HCT116 (cell line): ENCODE measurements around the gene ORAI1. TPM values are rescaled to one million over a fixed set of nuclear protein-coding genes. Genes with fewer than 3 reads are reported as not detected.
A peak's percentile ranks its signal among the peaks of the same experiment; 100 is the strongest.

Source experiments
- ATAC-seq: fragments of 200-7000 bp; cut with Tn5 transposase; 2 replicates; pipeline ENCODE4 v1.9.1; 2020; ENCODE audit warnings: mild to moderate bottlenecking, moderate library complexity
- Bru-seq: library from RNA; stranded (reverse); fragments of 400-500 nt; gene quantifications from one replicate; lab custom pipeline; 2021; lab: Mats Ljungman, UMichigan
- BruChase-seq, 2 experiments: library from RNA; stranded (reverse); fragments of 400-500 nt; gene quantifications; one replicate each; lab custom pipeline; 2021; lab: Mats Ljungman, UMichigan
- BruUV-seq: library from RNA; stranded (reverse); fragments of 400-500 nt; replicated peaks from 2 replicates; lab custom pipeline; 2021; lab: Mats Ljungman, UMichigan
- CTCF ChIA-PET: fragments of 300-600 bp; sonication (Branson Sonifier 250); formaldehyde crosslinking; loops from one replicate; lab custom pipeline; 2021; ENCODE audit warnings: antibody characterized with exemption; lab: Charles Lee
- POLR2A ChIA-PET: fragments of 300-600, 350-600 bp; sonication (Branson Sonifier 250); formaldehyde crosslinking; loops from one replicate; lab custom pipeline; 2021; ENCODE audit warnings: antibody characterized with exemption; lab: Charles Lee
- RAD21 ChIA-PET, 2 experiments: fragments of 300-600 bp; sonication (Branson Sonifier 250); formaldehyde crosslinking; loops; one replicate each; lab custom pipeline; 2023; ENCODE audit warnings: low total read pairs in 2 of 2; ENCODE audit not compliant: uncharacterized antibody in 2 of 2, unreplicated experiment in 2 of 2, low non-redundant PET in 1 of 2; lab: Charles Lee
- DNase-seq: peaks from one replicate; pipeline ENCODE4 v3.0.0-alpha.2; 2010; ENCODE audit warnings: low read depth, low spot score
- H2AFZ ChIP-seq: fragments of 200-600 bp; shearing (Covaris generic), sonication (generic); 2 replicates; pipeline ENCODE4 v1.6.1; 2017; ENCODE audit warnings: low read depth, mixed run types, mixed read lengths, antibody characterized with exemption, low read length; ENCODE audit not compliant: poor library complexity, severe bottlenecking
- H3K27ac ChIP-seq: 2 replicates; pipeline ENCODE4 v1.5.1; 2012; ENCODE audit warnings: low read depth, low read length
- H3K27me3 ChIP-seq: fragments of 200-600 bp; sonication (generic); 2 replicates; pipeline ENCODE4 v1.6.1; 2016; ENCODE audit warnings: mixed run types, low read length, mixed read lengths; ENCODE audit not compliant: insufficient read depth
- H3K36me3 ChIP-seq, 2 experiments: fragments of 200-500 bp in 1 of 2; fragments of 200-600 bp in 1 of 2; sonication (Bioruptor generic) in 1 of 2; sonication (generic) in 1 of 2; 2 replicates each; pipeline versions ENCODE4 v1.5.1 to v1.6.1; 2014 to 2016; ENCODE audit warnings: low read length in 2 of 2, inconsistent platforms in 1 of 2, mixed read lengths in 1 of 2, mixed run types in 1 of 2; ENCODE audit not compliant: insufficient read depth in 2 of 2, control insufficient read depth in 1 of 2
- H3K4me1 ChIP-seq, 2 experiments: fragments of 200-600 bp in 1 of 2; sonication (generic) in 1 of 2; 2 replicates each; pipeline versions ENCODE4 v1.5.1 to v1.6.1; 2012 to 2017; ENCODE audit warnings: low read length in 2 of 2, inconsistent platforms in 1 of 2, mild to moderate bottlenecking in 1 of 2, mixed read lengths in 1 of 2, mixed run types in 1 of 2, moderate library complexity in 1 of 2; ENCODE audit not compliant: insufficient read depth in 2 of 2, control insufficient read depth in 1 of 2
- H3K4me2 ChIP-seq: fragments of 200-600 bp; sonication (generic); 2 replicates; pipeline ENCODE4 v1.6.1; 2017; ENCODE audit warnings: mixed run types, low read length, mixed read lengths
- H3K4me3 ChIP-seq, 2 experiments: fragments of 200-600 bp in 1 of 2; sonication (generic) in 1 of 2; replicated peaks in 1 of 2; 2 replicates each; pipeline ENCODE4 v1.5.1; 2011 to 2016; ENCODE audit warnings: low read length in 2 of 2, control low read depth in 1 of 2, low read depth in 1 of 2, mild to moderate bottlenecking in 1 of 2, mixed read lengths in 1 of 2, mixed run types in 1 of 2
- H3K79me2 ChIP-seq: fragments of 200-600 bp; sonication (generic); 2 replicates; pipeline ENCODE4 v1.6.1; 2017; ENCODE audit warnings: mild to moderate bottlenecking, mixed run types, low read length, moderate library complexity, mixed read lengths; ENCODE audit not compliant: insufficient read depth
- H3K9ac ChIP-seq: fragments of 200-600 bp; sonication (generic); 2 replicates; pipeline ENCODE4 v1.6.1; 2016; ENCODE audit warnings: low read length, mixed read lengths
- H3K9me2 ChIP-seq: fragments of 200-600 bp; sonication (generic), shearing (Covaris generic); 2 replicates; pipeline ENCODE4 v1.6.1; 2017; ENCODE audit warnings: mixed run types, mild to moderate bottlenecking, moderate library complexity; ENCODE audit not compliant: insufficient read depth
- H3K9me3 ChIP-seq, 2 experiments: fragments of 200-500 bp in 1 of 2; fragments of 200-600 bp in 1 of 2; sonication (Bioruptor generic) in 1 of 2; sonication (generic) in 1 of 2; 2 replicates each; pipeline ENCODE4 v1.6.1; 2014 to 2017; ENCODE audit warnings: low read length in 2 of 2, mixed read lengths in 2 of 2, inconsistent platforms in 1 of 2, low read depth in 1 of 2, mild to moderate bottlenecking in 1 of 2, mixed run types in 1 of 2, moderate library complexity in 1 of 2; ENCODE audit not compliant: control insufficient read depth in 1 of 2, insufficient read depth in 1 of 2
- H4K20me1 ChIP-seq: fragments of 200-600 bp; sonication (generic), shearing (Covaris generic); 2 replicates; pipeline ENCODE4 v1.6.1; 2017; ENCODE audit warnings: mixed run types, mild to moderate bottlenecking, moderate library complexity; ENCODE audit not compliant: insufficient read depth
- EGR1 ChIP-seq: IDR thresholded peaks from 2 replicates; pipeline ENCODE4 v1.6.1; 2012; ENCODE audit warnings: low read depth
- MAX ChIP-seq: IDR thresholded peaks from 2 replicates; pipeline ENCODE4 v1.6.1; 2012
- POLR2AphosphoS5 ChIP-seq: IDR thresholded peaks from 2 replicates; pipeline ENCODE4 v1.6.1; 2011; ENCODE audit warnings: mild to moderate bottlenecking, low read depth, low read length, moderate library complexity
- TCF7L2 ChIP-seq: IDR thresholded peaks from 2 replicates; pipeline ENCODE4 v1.7.0; 2011; ENCODE audit warnings: borderline replicate concordance, inconsistent platforms; ENCODE audit not compliant: insufficient read depth, insufficient read length; ENCODE audit errors: extremely low read depth
- ZFX ChIP-seq: fragments of 450-650 bp; IDR thresholded peaks from 2 replicates; pipeline ENCODE4 v1.6.1; 2017
- intact Hi-C: fragments of 100-400 bp; cut with micrococcal nuclease; formaldehyde crosslinking; loops from 2 replicates; pipeline ENCODE4 v1.10.0; 2022
- long read RNA-seq: library from polyadenylated mRNA; unstranded; transcript quantifications from one replicate; pipeline ENCODE4 v2.0.0, GENCODE V29; 2021; ENCODE audit not compliant: unreplicated experiment
- polyA plus RNA-seq: library from polyadenylated mRNA; unstranded; fragments of >200 nt; gene quantifications from 2 replicates; pipeline ENCODE4 v1.2.1, GENCODE V29; 2012; ENCODE audit warnings: missing spikeins
- total RNA-seq: library from RNA; stranded (reverse); gene quantifications from one replicate; pipeline ENCODE4 v1.2.1, GENCODE V29; 2021; ENCODE audit not compliant: unreplicated experiment
- TF ChIP-seq, protein P1 (sequence below): IDR thresholded peaks from 2 replicates; pipeline ENCODE4 v1.6.1; 2012; ENCODE audit warnings: low read depth

Gene ORAI1
- total RNA-seq (20.2 TPM), Bru-seq, nascent RNA (percentile 70 among the genes with signal in this experiment), BruChase-seq, experiment 1, labeled RNA remaining after a 6-hour chase (percentile 53 among the genes with signal in this experiment), BruChase-seq, experiment 2, labeled RNA remaining after a 2-hour chase (percentile 60 among the genes with signal in this experiment)
- polyA plus RNA-seq = 23.7 and 26.7 TPM in 2 replicates
- long read RNA-seq, transcript ORAI1-203 (2 exons, 2,138 nt) = major isoform, 48 of 66 reads
- long read RNA-seq, partial matches to known transcripts = 17 of 66 reads
- long read RNA-seq, other reads (novel, unspliced or antisense) = 1 of 66 reads

GRCh38 chr12:121626087-121626852, at the start of gene ORAI1:
ORAI1 (plus strand) TSS chr12:121626530.
- peak; percentile 83 for DNase-seq
- no peaks in the 10 kb centered on the region for H3K9me2 ChIP-seq
- H3K27ac ChIP-seq = peak within 1 kb of the TSS; percentile 79
- no peaks in the 10 kb centered on the region for H3K36me3 ChIP-seq
- TF ChIP-seq TCF7L2 (peak; percentile 36), POLR2AphosphoS5 (peak; percentile 95), EGR1 (peak; percentile 97), MAX (peak; percentile 62; the same call in 1 of the 2 replicates), ZFX (peak; percentile 74)
- TF ChIP-seq, protein P1, sequence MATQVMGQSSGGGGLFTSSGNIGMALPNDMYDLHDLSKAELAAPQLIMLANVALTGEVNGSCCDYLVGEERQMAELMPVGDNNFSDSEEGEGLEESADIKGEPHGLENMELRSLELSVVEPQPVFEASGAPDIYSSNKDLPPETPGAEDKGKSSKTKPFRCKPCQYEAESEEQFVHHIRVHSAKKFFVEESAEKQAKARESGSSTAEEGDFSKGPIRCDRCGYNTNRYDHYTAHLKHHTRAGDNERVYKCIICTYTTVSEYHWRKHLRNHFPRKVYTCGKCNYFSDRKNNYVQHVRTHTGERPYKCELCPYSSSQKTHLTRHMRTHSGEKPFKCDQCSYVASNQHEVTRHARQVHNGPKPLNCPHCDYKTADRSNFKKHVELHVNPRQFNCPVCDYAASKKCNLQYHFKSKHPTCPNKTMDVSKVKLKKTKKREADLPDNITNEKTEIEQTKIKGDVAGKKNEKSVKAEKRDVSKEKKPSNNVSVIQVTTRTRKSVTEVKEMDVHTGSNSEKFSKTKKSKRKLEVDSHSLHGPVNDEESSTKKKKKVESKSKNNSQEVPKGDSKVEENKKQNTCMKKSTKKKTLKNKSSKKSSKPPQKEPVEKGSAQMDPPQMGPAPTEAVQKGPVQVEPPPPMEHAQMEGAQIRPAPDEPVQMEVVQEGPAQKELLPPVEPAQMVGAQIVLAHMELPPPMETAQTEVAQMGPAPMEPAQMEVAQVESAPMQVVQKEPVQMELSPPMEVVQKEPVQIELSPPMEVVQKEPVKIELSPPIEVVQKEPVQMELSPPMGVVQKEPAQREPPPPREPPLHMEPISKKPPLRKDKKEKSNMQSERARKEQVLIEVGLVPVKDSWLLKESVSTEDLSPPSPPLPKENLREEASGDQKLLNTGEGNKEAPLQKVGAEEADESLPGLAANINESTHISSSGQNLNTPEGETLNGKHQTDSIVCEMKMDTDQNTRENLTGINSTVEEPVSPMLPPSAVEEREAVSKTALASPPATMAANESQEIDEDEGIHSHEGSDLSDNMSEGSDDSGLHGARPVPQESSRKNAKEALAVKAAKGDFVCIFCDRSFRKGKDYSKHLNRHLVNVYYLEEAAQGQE = no peak
- POLR2A ChIA-PET = interaction anchor here (1.2 to 1.6 kb wide), 4 partner anchors 9 to 46 kb away, joined by 3 to 7 read pairs (median 3); no protein-coding TSS in a partner anchor
- intact Hi-C loops = loop anchor here (5.0 kb wide), 2 partner anchors 36 to 124 kb away; no protein-coding TSS in a partner anchor
- no TSS peak for BruUV-seq
- no peaks in the 10 kb centered on the region for H3K9me3 ChIP-seq
- CTCF ChIA-PET = interaction anchor here (0.9 to 4.2 kb wide), 4 partner anchors 38 to 168 kb away, joined by 3 to 27 read pairs (median 4); partner anchors contain the start of gene TMEM120B
- peak within 1 kb of the TSS; percentile 95 for H3K9ac ChIP-seq
- peaks cover 30 to 48% of the 10 kb centered on the region in 2 experiments for H3K4me1 ChIP-seq
- H3K79me2 ChIP-seq = peaks cover 40% of the 10 kb centered on the region
- ATAC-seq = peak; percentile 79
- no peaks in the 10 kb centered on the region for H3K27me3 ChIP-seq
- H2AFZ ChIP-seq = no peak within 1 kb of the TSS
- RAD21 ChIA-PET = interaction anchor here (0.6 to 2.4 kb wide), 3 partner anchors 58 to 74 kb away, joined by 3 to 10 read pairs (median 5); no protein-coding TSS in a partner anchor
- no peaks in the 10 kb centered on the region for H4K20me1 ChIP-seq
- H3K4me3 ChIP-seq = peak within 1 kb of the TSS; percentile 86 to 87
- H3K4me2 ChIP-seq = peak within 1 kb of the TSS; percentile 96
